Smooth muscle cell (in vitro differentiated cells): ENCODE data around the gene TSPEAR. TPM values are rescaled to one million over a fixed set of nuclear protein-coding genes. Genes with fewer than 3 reads are reported as not detected.

Experiments used
- DNase-seq: peaks from one replicate; lab custom pipeline; 2025; ENCODE audit not compliant: unreplicated experiment; lab: John Stamatoyannopoulos, UW
- H2AFZ ChIP-seq: fragments of 200-600 bp; sonication (generic); 2 replicates; pipeline ENCODE4 v1.6.0; 2016; ENCODE audit warnings: antibody characterized with exemption, low read depth, mild to moderate bottlenecking
- H3F3A ChIP-seq: fragments of 200-600 bp; sonication (generic); 2 replicates; pipeline ENCODE4 v1.6.0; 2017; ENCODE audit warnings: antibody characterized with exemption, low read depth
- H3K27ac ChIP-seq: fragments of 200-600 bp; sonication (generic); 2 replicates; pipeline ENCODE4 v1.5.1; 2016; ENCODE audit warnings: low read depth, mild to moderate bottlenecking
- H3K27me3 ChIP-seq: fragments of 200-600 bp; sonication (generic); 2 replicates; pipeline ENCODE4 v1.6.1; 2016; ENCODE audit warnings: low read depth, mild to moderate bottlenecking
- H3K36me3 ChIP-seq: fragments of 200-600 bp; sonication (generic); 2 replicates; pipeline ENCODE4 v1.5.1; 2016; ENCODE audit warnings: low read depth
- H3K4me1 ChIP-seq: fragments of 200-600 bp; sonication (generic); 2 replicates; pipeline ENCODE4 v1.5.1; 2016; ENCODE audit warnings: low read depth
- H3K4me2 ChIP-seq: fragments of 200-600 bp; sonication (generic); 2 replicates; pipeline ENCODE4 v1.6.0; 2016; ENCODE audit warnings: mild to moderate bottlenecking
- H3K4me3 ChIP-seq: fragments of 200-600 bp; sonication (generic); 2 replicates; pipeline ENCODE4 v1.5.1; 2016; ENCODE audit warnings: mild to moderate bottlenecking
- H3K79me2 ChIP-seq: fragments of 200-600 bp; sonication (generic); 2 replicates; pipeline ENCODE4 v1.6.0; 2016; ENCODE audit warnings: low read depth, mild to moderate bottlenecking
- H3K9ac ChIP-seq: fragments of 200-600 bp; sonication (generic); 2 replicates; pipeline ENCODE4 v1.6.0; 2016; ENCODE audit warnings: low read depth
- H3K9me3 ChIP-seq: fragments of 200-600 bp; sonication (generic); replicated peaks from 2 replicates; pipeline ENCODE4 v1.5.1; 2016; ENCODE audit warnings: low read depth
- H4K20me1 ChIP-seq: fragments of 200-600 bp; sonication (generic); 2 replicates; pipeline ENCODE4 v1.6.0; 2016; ENCODE audit warnings: low read depth
- WGBS: methylation state at CpG from one replicate; pipeline ENCODE4 v1.1.7; 2016; ENCODE audit warnings: low lambda C conversion rate; 5-methylcytosine and 5-hydroxymethylcytosine counted together
- polyA plus RNA-seq: library from polyadenylated mRNA; unstranded; fragments of >200 nt; fragmentation: Nextera tagmentation; extraction: Ambion mirVana; gene quantifications from 2 replicates; pipeline ENCODE4 v1.2.1, GENCODE V29; 2016
- total RNA-seq: library from RNA; depleted of rRNA; stranded (reverse); fragments of >200 nt; gene quantifications from 2 replicates; pipeline ENCODE4 v1.2.3, GENCODE V29; 2014
- TF ChIP-seq, protein P1 (sequence below): fragments of 200-600 bp; sonication (generic); IDR thresholded peaks from 2 replicates; pipeline ENCODE4 v1.5.1; 2017; ENCODE audit warnings: borderline replicate concordance, mild to moderate bottlenecking, antibody characterized with exemption; ENCODE audit not compliant: insufficient read depth, poor library complexity, severe bottlenecking

The TSPEAR gene
- total and polyA plus RNA-seq, 2 experiments from 2014 or later = 0.71 TPM; not detected in 1

DNA sequence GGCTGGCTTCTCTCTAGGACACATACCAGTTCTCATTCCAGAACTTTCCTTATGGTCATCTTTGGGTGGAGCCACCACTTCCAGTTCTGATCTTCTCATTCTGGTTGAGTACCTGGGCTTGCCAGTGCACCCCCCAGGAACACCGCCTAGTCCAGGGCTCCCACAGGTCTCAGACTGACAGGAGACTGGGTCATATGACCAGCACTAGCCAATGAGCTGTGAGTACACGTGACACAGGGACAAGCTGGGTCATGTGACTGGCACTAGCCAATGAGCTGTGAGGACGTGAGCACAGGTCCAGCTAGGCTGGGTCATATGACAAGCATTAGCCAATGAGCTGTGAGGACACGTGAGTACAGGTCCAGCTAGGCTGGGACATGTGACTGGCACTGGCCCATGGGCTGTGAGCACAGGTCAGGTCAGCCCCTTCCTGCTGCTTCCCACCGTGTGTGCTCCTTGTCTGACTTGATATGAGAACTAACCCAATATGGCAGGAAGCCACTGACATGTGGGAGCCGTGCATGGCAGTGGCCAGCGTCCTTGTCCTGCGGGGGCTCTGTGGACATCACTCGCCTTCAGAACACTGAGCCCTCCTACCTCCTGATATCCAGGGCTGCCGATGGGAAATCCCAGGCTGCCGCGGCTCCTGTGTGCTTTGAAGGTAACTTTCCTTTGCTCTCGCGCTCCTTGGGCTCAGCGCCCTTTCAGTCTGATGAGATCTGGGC lies 194.0 kb downstream of the TSPEAR start:
- H3K36me3 ChIP-seq = no peaks in the 10 kb centered on the region
- WGBS = 96% methylated on average over 15 of the region's 15 CpGs
- H4K20me1 ChIP-seq = no peaks in the 10 kb centered on the region
- no peaks in the 10 kb centered on the region for H3K9me3 ChIP-seq
- TF ChIP-seq, protein P1, sequence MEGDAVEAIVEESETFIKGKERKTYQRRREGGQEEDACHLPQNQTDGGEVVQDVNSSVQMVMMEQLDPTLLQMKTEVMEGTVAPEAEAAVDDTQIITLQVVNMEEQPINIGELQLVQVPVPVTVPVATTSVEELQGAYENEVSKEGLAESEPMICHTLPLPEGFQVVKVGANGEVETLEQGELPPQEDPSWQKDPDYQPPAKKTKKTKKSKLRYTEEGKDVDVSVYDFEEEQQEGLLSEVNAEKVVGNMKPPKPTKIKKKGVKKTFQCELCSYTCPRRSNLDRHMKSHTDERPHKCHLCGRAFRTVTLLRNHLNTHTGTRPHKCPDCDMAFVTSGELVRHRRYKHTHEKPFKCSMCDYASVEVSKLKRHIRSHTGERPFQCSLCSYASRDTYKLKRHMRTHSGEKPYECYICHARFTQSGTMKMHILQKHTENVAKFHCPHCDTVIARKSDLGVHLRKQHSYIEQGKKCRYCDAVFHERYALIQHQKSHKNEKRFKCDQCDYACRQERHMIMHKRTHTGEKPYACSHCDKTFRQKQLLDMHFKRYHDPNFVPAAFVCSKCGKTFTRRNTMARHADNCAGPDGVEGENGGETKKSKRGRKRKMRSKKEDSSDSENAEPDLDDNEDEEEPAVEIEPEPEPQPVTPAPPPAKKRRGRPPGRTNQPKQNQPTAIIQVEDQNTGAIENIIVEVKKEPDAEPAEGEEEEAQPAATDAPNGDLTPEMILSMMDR = no peak
- H3K9ac ChIP-seq = no peak overlapping the region
- DNase-seq = no peak
- H2AFZ ChIP-seq = no peak overlapping the region
- no peaks in the 10 kb centered on the region for H3K4me1 ChIP-seq
- H3K27ac ChIP-seq = no peak overlapping the region
- no peak overlapping the region for H3K4me3 ChIP-seq
- H3K27me3 ChIP-seq = no peaks in the 10 kb centered on the region
- H3F3A ChIP-seq = no peaks in the 10 kb centered on the region
- H3K79me2 ChIP-seq = no peaks in the 10 kb centered on the region
- no peak overlapping the region for H3K4me2 ChIP-seq

DNA sequence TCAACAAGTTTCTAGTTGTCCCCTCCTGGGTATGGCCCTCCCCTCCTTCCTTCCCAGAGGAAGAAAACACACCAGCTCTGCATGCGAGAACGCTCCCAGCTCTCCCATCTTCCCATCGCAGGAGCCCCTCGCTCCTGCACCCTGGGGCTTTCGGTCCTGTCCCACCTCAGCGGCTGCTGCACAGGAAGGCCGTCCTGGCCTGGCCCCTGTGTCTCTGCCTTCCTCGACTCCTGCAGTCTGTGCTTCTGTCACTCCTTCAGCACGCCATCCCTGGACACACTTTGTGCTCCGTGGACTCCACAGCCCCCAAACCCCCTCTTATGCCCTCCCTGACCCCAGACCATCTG lies 194.6 kb downstream of the TSPEAR start:
- H3K4me3 ChIP-seq = no peak overlapping the region
- H3K27me3 ChIP-seq = no peaks in the 10 kb centered on the region

DNA sequence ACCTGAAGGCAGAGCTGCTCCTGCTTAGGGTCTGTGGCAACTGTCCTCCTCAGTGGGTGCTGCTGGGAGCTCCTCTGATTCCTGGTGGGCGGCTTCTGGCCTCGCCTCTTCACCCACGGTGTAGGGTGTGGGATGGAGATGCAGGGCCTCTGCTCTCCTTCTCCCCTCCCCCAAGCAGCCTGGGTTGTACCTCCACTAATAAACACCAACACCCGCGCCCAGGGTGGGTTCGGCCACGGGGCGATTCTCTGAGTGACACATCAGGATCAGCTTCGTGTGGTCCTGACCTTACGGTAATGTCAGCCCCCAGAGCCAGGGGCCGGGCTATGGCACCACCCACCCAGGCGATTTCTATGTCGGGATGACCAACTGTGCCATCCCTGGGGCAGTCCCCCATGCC lies 195.0 kb downstream of the TSPEAR start:
- H3K9ac ChIP-seq = no peak overlapping the region
- H3K79me2 ChIP-seq = no peaks in the 10 kb centered on the region
- H4K20me1 ChIP-seq = no peaks in the 10 kb centered on the region
- H3K4me2 ChIP-seq = no peak overlapping the region
- H3K27me3 ChIP-seq = no peaks in the 10 kb centered on the region
- no peaks in the 10 kb centered on the region for H3K9me3 ChIP-seq
- H3K36me3 ChIP-seq = no peaks in the 10 kb centered on the region
- H3K27ac ChIP-seq = no peak overlapping the region
- WGBS = 92% methylated on average over 13 of the region's 13 CpGs
- no peaks in the 10 kb centered on the region for H3K4me1 ChIP-seq
- H3K4me3 ChIP-seq = no peak overlapping the region
- H2AFZ ChIP-seq = no peak overlapping the region
- H3F3A ChIP-seq = no peaks in the 10 kb centered on the region
- TF ChIP-seq, protein P1 = no peak
- DNase-seq = no peak

More for the DNA sequence above, 194.6 kb downstream of the TSPEAR start:
- TF ChIP-seq, protein P1 = no peak
- H3K4me1 ChIP-seq = no peaks in the 10 kb centered on the region
- no peaks in the 10 kb centered on the region for H4K20me1 ChIP-seq
- 99% methylated on average over 10 of the region's 10 CpGs for WGBS
- no peaks in the 10 kb centered on the region for H3K36me3 ChIP-seq
- H3K27ac ChIP-seq = no peak overlapping the region
- H3K9ac ChIP-seq = no peak overlapping the region
- H3K9me3 ChIP-seq = no peaks in the 10 kb centered on the region
- no peak for DNase-seq
- no peak overlapping the region for H2AFZ ChIP-seq
- no peaks in the 10 kb centered on the region for H3F3A ChIP-seq
- H3K4me2 ChIP-seq = no peak overlapping the region
- no peaks in the 10 kb centered on the region for H3K79me2 ChIP-seq
